NCI-H1105 (cell line): Measurements from ENCODE around the gene ASTN2.
A peak's percentile ranks its signal among the peaks of the same experiment; 100 is the strongest.

ENCODE experiments used
- DNase-seq: peaks from one replicate; lab custom pipeline; 2025; lab: John Stamatoyannopoulos, UW

The ASTN2 gene

DNA sequence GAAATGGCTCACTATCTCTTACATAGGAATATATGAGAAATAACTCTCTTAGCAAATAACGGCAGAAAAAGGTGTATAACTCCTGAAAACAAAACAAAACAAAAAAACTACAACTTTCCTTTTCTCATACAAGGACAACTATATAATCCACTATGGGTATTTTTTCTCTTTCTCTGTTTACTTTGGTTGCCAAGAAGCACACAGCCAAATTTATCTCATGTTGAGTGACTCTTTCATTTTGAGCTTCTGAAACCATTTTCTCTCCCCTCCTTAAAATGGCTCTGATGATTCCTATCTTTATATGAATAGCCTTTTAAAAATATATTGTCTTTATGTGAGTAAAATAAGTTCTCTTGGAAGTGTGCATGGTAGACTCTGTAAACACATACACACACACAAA lies 599.0 kb downstream of the ASTN2 start:
- DNase-seq, result no peak

DNA sequence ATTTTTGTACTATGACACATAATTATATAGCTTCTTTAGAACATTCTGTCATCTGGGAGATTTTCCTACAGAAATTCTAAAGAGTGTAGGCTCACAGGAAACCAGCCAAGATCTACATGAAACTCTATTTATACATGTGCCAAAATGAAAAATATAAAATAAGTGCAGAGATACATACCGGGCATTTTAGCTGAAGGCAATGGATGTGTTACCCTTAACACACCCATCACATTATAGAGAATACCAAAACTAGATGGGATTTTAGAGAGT lies 601.9 kb downstream of the ASTN2 start:
- no peak for DNase-seq

DNA sequence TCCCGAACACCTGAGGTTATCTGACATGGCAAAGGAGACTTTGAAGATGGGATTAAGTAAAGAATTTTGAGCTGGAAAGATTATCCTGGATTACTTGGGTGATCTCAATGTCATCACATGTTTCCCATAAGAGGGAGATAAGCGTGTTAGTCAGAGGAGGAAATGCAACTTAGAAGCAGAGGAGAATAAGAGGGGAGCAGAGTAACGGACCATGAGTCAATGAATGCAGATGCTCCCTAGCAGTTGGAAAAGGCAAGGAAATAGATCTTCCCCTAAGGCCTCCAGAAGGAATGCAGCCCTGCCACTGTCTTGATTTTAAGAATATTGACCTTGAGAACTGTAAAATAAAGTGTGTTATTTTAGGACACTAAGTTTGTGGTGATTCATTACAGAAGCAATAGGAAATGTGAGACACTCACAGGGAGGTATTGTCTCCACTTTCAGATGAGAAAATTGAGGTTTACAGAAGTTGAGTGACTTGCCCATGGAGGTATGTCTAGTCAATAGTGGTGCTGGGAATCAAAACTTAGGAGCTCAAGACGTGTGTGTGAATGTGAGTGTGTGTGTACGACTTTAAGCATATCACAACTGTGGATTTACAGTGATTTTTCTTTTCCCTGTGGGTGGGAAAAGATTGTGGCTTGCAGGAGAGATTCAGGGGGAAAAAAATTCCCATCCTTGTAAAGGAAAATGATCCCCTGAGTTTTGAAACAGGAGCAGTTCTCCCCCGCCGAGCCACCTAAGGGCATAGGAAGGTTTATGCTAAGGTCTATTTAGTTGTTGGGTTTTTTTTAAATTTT lies 602.4 kb downstream of the ASTN2 start:
- no peak for DNase-seq

DNA sequence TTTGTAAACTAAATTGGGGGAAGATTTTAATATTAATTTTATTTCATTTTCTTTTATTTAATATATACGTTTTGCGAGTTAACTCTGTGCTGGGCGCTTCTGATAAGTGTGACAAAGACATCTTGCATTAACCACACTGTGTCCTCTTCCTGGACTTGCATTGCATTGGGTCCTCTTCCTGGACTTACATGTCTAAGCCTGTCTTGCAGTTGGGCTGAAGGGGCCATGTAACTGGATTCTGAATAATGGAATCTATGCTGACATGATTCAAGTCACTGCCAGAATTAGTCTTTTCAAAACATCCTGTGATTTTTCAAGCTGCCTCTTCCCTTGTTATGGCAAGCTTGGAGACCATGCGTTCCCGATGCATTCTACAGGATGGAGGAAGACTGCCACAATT lies 605.2 kb downstream of the ASTN2 start:
- DNase-seq, result no peak

DNA sequence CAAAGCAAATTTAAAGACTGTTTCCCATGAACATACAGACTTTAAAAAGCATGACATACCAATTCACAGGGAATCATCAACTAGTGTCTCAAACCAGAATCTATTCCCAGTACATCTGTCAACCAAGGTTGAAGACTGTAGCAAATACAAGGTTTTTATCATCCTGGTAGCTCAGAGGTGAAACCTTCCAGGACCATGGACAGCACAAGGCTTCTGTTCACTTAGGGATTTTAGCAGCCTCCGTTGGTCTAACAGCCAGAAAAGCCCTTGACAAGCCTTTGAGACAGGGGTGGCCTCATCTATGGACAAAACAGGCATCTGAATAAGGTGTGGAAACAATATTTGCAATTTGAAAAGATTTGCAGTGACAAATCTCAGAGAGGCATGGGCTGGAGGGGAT lies 608.8 kb downstream of the ASTN2 start:
- DNase-seq, result no peak

DNA sequence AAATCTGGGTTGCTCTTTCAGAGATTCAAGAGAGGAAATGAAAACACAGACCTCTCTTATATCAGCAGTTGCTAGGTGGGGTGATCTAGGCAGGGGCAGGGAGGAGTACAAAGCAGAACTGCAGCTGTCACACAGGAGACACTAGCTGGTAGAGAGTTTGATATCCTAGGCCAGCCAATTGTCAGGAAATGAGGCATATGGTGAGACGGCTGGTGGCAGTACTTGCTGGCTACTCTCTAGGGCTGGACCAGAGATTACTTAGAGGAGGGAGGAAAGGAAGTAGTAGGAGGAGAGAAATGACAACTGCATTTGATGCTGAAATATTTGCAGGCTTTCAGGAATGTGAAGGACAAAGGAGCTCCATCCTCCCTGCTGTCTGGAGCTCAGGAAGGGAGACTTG lies 614.0 kb downstream of the ASTN2 start:
- DNase-seq, result no peak

DNA sequence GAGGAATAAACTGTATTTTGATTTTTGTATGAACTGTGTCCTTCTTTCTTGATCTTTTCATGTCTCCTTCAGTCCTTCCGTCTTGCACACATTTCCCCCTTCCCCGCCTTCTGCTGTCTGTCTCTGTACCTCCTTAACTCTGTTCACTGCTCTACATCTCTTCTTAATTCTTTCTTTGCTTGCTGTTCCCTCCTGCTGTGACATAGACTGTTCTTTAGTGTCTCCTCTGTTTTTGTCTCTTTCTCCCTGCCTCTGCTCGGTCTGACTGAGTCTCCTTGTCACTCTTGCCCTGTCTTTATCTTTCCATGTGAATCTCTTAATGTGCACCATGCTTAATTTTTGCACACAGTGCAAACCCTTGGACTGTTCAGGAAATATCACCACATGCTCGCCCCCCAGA lies 614.8 kb downstream of the ASTN2 start:
- no peak for DNase-seq

DNA sequence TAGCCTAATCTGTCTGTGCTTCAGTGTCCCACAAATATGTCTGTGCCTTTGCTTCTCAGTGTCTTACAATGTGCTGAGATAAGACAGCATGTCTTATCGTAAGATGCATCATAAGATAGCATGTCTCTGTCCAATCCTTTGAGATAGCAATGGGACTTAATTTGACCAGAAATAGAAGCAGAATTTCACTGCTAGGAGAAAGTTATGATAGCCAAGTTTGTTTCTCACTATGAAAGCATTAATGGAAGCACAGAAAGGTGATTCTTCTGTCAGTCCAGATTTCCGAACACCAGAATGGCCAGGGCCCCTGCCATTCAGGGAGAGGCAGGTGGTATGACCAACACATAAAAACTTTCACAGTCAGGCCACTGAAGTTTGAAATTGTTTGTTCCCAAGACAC lies 616.3 kb downstream of the ASTN2 start:
- no peak for DNase-seq

DNA sequence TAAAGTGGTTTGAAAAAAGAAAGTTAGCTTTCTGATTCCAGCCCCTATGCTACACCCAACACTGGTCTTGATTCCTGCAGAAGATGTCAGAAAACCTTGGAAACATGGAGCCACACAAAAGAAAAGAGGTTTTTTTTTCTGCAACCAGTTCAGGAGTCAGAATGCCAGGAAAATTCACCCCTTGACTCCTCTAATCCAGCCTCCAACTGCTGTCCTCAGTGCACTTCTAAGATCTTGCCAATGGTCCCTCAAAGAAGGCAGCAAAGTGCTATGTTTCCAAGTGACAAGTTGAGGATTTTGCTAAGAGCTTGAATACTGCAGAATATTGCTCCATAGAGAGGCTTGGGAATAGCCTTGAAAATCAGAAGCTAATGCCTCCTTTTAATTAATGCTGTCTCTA lies 617.6 kb downstream of the ASTN2 start:
- no peak for DNase-seq

DNA sequence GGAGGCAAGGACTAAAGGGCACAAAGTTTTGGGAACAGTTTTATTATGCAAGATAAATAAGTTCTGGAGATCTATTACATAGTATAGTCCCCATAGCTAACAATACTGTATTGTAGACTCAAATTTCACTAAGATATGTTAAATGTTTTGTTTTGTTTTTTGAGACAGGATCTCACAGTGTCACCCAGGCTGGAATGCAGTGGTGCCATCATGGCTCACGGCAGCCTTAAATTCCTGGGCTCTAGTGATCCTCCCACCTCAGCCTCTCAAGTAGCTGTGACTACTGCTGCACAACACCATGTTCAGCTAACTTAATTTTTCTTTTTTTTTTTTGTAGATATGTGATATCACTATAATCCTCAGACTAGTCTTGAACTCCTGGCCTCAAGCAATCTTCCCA lies 618.2 kb downstream of the ASTN2 start:
- no peak for DNase-seq

DNA sequence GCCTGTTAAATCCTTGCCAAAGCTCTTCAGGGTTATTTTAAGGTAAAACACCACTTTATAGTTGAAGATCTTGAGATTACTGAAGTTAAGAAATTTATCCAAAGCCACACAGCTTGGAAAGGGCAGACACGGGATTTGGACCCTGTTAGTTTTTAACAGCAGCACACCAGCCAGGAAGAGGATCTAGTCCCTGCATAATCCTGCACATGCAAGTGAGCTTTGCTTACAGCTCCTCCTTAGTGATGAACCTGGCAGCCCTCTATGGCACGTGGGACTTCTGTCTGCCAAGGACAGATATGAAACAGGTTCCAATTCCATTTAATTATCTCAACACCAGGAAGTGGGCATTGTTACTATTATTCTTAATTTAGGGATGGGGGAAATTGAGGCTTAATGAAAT lies 619.0 kb downstream of the ASTN2 start:
- DNase-seq, result no peak

DNA sequence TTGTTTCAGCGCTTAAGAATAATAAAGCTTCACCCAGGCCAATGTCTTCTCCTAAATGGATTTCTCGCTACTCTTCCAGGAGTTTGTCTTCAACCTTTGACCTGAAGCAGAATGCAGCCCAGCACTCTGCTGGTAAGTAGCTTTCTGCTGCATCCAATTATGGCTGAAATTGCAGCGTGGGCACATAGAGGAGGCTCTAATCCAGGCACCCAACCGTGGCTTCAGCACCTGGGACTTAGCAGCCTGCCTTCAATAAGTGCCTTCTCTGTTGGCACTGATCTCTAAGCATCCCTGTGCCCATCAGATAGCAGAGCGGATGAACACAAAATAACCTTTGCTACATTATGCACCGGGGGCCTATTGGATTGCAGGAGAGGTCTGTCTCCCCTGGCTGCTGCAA lies 622.6 kb downstream of the ASTN2 start:
- DNase-seq, result no peak

DNA sequence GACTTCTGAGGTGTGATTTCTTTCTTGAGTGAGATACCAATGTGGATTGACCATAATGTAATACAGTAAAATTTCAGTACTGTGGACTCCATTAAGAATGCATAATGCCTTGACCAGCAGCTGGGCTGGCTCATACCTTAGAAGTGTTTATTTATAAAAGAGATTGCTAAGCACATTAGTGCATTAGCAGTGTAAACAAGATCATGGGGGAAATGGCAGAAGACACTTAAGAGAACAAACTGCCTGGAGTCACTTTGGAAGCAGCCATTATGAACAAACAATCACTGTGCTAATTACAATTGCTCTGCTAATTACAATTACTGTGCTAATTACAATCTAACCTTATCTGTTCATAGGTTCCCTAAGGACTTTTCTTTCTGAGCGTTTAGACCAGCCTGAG lies 623.5 kb downstream of the ASTN2 start:
- peak; percentile 44 for DNase-seq

DNA sequence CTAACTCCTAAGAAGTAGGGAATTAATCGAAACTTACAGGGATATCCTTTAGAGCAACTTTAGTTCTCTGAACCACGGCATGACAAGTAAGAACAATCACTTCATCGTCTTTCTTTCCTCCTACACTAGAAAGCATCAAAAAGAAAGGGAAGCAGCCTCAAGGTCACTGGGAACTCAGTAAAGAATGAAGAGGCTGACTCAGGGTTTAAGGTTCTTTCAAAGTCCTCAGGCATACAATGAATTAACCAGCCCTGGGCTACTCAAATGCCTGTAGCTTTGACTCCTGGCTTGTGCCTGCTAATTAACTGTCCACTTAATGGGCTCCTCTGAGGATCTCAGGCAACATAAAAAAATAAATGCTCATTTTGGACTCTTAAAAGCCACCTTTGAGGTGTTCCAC lies 625.8 kb downstream of the ASTN2 start:
- DNase-seq, result no peak

DNA sequence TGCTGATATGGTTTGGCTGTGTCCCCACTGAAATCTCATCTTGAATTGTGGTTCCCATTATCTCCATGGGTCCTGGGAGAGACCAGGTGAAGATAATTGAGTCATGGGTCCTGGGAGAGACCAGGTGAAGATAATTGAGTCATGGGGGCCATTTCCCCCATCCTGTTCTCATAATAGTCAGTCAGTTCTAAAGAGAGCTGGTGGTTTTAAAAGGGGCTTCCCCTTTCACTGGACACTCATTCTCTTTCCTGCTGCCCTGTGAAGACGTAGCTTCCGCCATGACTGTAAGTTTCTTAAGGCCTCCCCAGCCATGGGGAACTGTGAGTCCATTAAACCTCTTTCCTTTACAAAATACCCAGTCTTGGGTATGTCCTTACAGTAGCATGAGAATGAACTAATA lies 628.1 kb downstream of the ASTN2 start:
- DNase-seq, result no peak

DNA sequence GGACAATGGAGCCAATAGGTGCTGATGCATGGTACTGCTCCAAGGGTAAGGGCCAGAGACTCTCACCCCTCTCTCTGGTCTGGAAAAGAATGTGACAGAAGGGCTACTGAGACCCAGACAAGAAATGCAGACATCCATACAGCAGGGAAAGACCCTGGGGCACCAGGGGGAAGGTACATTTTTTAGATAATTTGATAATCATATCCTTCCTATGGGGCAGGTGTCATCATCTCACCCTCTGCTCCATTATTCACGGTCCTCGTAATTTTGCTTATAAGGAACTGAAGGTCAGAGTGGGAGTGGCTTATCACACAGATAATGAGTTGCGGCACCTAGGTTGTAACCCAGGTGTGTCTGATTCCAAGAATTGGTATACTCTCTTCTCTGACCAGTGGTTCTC lies 637.7 kb downstream of the ASTN2 start:
- DNase-seq, result no peak

DNA sequence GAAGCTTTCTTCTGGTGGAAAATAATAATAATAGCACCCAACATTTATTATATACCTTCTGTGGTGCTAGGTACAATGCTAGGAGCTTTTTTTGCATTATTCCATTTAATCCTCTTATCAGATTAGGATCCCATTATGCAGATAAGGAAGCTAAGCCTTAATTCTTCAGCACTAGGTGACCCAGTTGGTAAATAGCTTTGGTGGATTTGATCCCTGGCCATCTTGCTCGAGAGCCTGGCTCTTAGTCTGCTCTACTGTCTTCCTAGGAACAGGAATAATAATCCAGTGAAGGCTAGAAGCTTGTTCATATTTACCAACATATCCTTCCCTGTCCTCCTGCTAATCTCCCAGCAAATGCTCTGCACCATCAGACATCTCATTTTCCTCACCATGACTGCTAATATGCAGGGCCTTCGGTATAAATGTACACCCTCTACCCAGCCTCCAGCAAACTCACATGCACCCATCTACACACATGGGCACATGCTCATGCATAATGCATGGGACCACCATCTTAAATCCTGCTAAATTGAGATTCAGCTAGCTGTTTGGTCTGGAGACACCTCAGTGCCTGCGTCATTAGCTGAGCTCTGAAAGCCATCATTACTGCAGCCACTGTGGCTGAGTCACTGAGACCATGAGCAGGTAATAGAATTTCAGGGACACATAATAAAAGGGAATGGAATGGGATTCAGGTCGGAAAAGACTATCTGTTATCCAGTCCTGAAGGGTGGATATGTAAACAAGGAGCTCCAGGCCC lies 640.3 kb downstream of the ASTN2 start:
- DNase-seq, result no peak

DNA sequence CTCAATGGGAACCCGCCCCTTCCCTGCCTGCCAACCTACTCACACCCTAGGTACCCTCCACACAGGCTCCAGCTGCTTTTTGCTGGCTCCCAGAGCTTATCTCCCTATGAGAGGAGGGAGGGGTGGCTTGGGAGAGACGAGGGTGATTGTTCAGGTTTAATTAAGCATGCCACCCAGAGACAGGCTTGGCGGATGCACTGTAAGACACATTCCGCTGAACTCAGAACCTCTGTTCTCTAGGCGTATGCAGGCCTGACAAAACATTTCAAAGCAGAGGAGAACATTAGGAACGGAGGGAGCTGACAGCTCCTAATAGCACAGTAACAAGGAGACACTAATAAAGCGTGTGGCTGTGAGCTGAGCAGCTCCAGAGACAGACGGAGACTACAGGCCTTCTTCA lies 647.6 kb downstream of the ASTN2 start:
- DNase-seq, result peak; percentile 40

DNA sequence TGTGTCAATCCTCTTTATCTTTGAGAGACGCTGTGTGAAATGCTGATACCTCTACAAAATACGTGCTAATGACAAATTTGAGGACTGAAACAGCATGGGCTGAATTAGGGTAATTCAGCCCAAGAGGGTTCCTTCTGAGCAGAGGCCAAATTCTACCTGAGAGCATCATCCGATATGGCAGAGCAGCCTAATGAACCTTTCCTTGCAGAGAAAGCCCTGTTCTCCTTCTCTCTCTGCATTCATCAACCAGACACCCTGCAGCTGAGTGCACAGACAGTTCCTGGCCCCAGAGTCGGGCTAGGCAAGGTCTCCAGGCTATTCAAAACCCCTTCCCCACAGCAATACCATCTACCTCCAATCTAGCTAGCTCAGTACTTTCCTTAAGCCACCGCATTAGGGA lies 649.8 kb downstream of the ASTN2 start:
- no peak for DNase-seq

DNA sequence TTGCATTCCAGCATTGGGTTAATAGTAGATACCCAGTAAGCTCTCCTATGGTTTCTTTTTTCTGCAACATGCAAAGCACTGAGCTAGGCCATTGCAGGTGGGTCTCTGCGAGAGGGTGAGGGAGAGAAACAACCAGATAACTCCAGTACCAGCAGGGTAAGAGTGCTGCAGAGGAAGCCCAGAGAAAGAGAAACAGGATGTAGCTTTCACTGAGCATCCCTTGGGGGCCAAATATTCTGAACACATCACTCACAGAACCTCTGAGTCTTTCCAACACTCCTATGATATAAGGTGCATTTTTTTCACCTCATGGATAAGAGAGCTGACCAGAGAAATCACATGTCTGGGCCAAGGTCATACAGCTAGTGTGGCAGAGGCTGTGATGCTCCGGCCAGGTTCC lies 651.1 kb downstream of the ASTN2 start:
- DNase-seq, result no peak

DNA sequence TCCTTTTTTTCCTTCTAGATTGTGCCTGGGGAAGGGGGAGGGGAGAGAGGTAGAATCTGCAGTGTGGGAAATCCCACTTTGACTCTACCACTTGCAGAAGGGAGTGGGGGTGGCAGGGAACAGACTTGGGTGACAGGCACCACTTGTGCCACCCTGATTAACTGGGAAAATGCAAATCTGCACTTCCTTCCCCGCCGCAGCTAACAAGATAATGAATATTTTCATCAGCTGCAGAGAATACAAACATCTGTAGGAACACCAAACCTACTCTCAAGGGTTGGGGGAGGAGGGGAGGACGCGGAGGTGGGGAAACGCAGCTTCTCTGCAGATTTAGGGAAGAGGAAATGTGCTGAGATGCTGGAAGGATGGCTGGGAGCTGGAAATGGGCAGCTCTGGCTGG lies 654.2 kb downstream of the ASTN2 start:
- DNase-seq, result no peak

DNA sequence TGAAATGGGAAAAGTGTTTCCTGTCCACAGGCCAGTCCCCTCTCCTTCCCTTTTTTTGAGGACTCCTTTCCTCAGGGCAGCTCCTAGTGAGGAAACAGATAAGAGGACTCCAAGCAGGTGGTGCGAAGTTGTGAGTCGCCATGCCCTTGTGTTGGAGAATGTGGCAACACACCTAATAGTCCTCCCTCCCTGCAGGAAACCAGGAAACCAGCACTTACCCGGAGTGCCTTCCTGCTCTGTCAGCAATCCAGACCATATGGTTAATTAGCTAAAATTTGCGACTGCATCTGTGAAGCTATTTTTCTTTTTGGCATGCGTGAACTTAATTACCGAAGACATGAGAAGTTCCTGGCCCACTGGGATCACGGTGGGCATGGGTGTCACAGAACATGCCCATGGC lies 657.8 kb downstream of the ASTN2 start:
- no peak for DNase-seq

DNA sequence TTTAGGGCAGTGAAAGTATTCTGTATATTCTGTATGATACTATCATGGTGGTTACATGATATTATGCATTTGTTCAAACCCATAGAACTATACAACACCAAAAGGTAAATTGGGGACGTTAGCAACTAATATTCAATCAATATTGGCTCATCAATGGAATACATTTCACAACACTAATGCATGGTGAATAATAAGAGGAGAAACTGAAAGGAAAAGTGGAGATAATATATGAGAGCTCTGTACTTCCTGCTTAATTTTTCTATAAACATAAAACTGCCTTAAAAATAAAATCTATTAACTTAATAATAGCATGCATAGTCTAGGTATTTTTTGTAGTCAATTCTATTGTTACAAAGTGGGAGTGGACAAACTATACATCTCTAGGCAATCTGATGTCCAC lies 661.5 kb downstream of the ASTN2 start:
- no peak for DNase-seq

DNA sequence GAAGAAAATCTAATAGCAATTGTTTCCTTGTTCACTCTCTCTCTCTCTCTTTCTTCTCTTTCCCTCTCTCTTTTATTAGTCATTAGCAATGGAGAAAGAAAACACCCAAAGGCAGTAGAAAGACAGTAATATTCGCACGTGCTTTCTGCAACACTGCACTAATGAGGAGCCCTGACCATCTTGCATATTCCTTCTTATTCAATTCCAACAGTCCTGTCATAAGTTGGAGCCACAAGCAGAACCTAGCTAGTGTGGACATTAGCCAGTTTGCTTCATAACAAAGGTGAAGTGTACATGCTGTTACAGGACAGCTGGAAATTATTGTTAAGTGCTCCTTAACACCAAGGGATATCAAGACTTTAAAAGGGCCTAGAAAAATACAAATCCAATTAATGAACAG lies 664.3 kb downstream of the ASTN2 start:
- no peak for DNase-seq
